KOPT-K1 (cell line): ENCODE measurements around the gene PHPT1.
A peak's percentile ranks its signal among the peaks of the same experiment; 100 is the strongest.
"Not testable (repeated sequence)": the region's sequence is repeated elsewhere in the genome, so short reads cannot be mapped to it uniquely, and the experiment has no call there.

Experiments used
- H3K27ac ChIP-seq: fragments of 200-600 bp; sonication (generic); 2 replicates; pipeline ENCODE4 v1.5.1; 2016; ENCODE audit warnings: antibody characterized with exemption, mild to moderate bottlenecking, low read depth, low read length; ENCODE audit not compliant: poor library complexity, severe bottlenecking
- H3K36me3 ChIP-seq: fragments of 200-600 bp; sonication (generic); 2 replicates; pipeline ENCODE4 v1.5.1; 2017; ENCODE audit warnings: antibody characterized with exemption, mild to moderate bottlenecking, low read length, moderate library complexity; ENCODE audit not compliant: insufficient read depth
- H3K9me3 ChIP-seq: fragments of 200-600 bp; sonication (generic); 2 replicates; pipeline ENCODE4 v1.5.1; 2017; ENCODE audit warnings: antibody characterized with exemption, low read length, mild to moderate bottlenecking; ENCODE audit not compliant: insufficient read depth, poor library complexity, severe bottlenecking

PHPT1 gene

DNA sequence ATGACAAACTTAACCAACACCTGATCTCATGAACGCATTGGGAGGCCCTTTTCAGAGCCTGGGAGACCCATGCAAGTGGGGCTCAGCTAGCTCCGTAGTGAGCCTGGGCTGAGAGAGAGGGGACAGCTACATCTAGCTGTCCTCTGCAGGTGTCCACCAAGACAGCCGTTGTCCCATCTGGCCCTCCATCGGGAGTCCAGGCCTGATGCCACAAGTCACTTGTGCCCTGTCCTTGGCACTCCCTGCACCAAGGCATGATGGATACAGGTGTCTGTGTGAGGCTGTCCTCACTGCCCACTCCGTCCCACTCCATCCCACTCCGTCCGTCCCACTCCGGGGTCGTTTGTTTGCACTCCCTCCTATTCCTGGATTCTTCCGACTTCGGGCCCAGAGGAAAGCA is 19.4 kb downstream of the PHPT1 start:
- Histone ChIP-seq H3K36me3 (peaks cover 7% of the 10 kb centered on the region), H3K9me3 (peaks cover 15% of the 10 kb centered on the region), H3K27ac (no peak overlapping the region)

DNA sequence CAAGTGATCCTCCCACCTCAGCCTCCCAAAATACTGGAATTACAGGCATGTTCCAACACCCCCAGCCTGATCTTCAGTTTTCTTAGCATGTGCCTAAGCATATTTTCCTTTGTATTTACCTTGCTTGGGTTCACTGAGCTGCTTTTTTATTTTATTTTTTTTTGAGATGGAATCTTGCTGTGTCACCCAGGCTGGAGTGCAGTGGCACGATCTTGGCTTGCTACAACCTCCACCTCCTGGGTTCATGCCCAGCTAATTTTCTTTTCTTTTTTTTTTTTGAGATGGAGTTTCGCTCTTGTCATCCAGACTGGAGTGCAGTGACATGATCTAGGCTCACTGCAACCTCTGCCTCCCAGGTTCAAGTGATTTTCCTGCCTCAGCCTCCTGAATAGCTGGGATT is 20.4 kb downstream of the PHPT1 start:
- peaks cover 15% of the 10 kb centered on the region for H3K9me3 ChIP-seq
- not testable (repeated sequence) for H3K27ac ChIP-seq, H3K36me3 ChIP-seq

DNA sequence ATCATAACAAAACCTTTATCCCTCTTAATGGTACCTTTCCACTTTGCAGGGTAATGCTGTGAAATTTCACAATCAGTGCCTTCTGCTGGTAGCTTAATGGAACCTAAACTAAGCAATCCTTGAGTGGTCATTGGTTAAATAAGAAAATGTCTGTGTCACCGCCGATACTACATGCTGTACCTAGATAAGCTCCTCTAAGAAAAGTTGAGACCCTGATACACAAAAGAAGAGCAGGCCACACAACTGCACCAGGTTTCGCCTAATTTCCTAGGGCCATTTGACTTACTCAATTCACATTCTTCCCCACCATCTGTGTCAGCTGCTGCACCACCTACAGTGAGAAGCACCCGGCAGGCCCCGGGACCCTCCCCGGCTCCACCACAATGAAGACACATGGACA is 25.9 kb downstream of the PHPT1 start:
- peaks cover 15% of the 10 kb centered on the region for H3K9me3 ChIP-seq
- H3K27ac ChIP-seq = no peak overlapping the region
- H3K36me3 ChIP-seq = no peaks in the 10 kb centered on the region

DNA sequence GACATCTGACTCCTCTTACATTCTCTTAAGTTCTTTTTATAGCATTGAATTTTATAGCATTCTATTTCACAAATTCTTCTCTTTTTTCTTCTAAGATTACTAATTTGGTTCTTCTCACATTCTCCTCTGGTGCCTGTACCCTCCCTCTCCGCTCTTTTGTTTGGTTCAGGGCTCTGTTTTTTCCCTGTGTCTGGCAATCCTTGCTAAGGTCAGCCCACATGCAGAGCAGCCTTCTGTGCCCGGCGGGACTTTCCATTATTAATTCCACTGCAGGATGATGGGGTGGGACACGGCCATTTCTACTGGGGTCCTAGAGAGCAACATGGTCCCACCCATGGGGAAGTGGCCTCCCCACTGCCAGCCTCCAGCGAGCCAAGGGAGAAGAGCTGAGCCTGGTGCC is 27.3 kb downstream of the PHPT1 start:
- no peaks in the 10 kb centered on the region for H3K36me3 ChIP-seq
- no peak overlapping the region for H3K27ac ChIP-seq
- peaks cover 15% of the 10 kb centered on the region for H3K9me3 ChIP-seq

DNA sequence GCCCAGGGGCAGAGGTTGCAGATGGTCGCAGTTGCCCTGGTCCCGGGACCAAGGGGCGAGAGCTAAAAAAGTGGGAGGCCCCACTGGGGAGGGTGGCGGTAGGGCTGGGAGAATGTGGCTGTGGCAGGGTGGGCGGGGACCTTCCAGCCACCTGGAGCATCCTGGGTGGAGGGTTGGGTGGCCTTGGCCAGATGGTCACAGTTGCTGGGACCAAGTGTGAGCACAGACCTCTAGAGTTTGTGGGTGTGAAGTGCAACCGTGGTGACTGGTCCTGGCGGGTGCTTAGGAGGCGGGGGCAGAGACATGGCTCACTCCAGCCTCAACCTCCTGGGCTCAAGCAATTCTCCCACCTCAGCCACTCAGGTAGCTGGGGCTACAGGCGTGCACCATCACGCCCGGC is 31.4 kb downstream of the PHPT1 start:
- no peak overlapping the region for H3K27ac ChIP-seq

DNA sequence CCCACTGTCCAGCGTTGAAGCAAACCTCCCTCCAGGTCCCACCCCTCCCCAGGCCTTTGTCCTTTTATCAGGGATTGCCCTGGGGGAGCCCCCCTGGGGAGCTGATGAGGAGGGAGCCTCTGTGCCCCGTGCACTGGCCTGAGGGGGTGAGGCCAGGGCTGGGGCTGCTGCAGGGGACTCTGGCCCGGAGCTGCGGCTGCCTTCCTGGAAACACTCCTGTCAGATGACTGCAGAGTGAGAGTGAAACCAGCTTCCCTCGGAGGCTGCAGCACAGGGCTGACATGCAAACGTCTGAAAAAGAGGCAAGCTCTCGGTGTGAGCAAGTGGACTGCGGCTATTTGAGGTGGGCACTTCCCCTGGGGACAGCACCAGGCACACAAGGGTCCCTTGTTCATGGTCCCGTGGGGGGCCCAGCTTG is 32.5 kb downstream of the PHPT1 start:
- H3K36me3 ChIP-seq = no peaks in the 10 kb centered on the region
- peak overlapping the region; percentile 61 for H3K27ac ChIP-seq
- H3K9me3 ChIP-seq = no peaks in the 10 kb centered on the region

More for the DNA sequence above, 31.4 kb downstream of the PHPT1 start:
- Histone ChIP-seq H3K36me3 (no peaks in the 10 kb centered on the region), H3K9me3 (no peaks in the 10 kb centered on the region)

DNA sequence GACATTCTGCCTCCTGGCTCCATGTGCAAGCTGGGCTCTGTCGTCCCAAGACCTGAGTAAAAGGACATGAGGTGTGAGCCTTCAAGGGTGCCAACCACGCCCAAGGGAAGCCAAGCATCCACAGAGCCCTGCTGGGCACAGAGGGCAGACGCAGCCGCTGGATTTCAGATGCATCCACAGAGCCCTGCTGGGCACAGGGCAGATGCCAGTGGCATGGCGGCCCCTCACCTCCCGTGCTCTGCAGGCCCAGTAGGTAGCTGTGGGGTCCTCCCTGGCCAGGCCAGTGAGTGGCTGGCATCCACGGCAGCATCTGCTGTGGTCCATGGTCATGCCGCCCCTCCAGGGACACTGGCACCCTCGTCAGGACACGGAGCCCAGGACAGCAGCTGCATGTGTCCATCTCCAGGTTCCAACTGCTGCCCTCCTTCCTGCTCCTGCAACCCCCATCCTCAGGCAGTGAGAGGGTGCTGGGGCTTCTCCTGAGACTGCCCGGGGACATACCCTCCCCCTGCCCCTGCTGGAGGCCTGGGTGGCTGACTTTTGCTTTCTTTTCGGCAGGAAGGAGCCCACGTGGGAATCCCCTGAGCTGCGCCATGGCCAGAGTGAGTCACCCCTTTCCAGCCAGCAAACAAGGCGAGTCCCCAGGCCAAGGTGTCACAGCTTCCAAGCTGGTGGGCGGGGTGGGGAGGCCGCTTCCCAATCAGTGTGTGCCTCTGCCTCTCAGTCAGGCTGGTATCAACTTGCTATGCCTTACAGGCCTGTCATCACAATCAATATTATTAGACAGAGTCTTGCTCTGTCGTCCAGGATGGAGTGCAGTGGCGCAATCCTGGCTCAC is 33.1 kb downstream of the PHPT1 start:
- Histone ChIP-seq H3K9me3 (no peaks in the 10 kb centered on the region), H3K36me3 (no peaks in the 10 kb centered on the region), H3K27ac (peak overlapping the region; percentile 61)

DNA sequence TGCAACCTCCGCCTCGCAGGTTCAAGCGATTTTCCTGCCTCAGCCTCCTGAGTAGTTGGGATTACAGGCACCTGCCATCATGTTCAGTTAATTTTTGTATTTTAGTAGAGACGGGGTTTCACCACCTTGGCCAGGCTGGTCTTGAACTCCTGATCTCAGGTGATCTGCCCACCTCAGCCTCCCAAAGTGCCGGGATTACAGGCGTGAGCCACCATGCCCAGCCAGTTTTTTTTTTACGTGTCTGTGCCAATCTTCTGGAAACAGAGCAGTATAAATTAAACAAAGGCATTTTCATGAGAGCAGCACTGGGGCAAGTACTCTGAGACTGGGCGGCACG is 33.7 kb downstream of the PHPT1 start:
- H3K27ac ChIP-seq = peak overlapping the region; percentile 61
- H3K9me3 ChIP-seq, H3K36me3 ChIP-seq: not testable (repeated sequence)

DNA sequence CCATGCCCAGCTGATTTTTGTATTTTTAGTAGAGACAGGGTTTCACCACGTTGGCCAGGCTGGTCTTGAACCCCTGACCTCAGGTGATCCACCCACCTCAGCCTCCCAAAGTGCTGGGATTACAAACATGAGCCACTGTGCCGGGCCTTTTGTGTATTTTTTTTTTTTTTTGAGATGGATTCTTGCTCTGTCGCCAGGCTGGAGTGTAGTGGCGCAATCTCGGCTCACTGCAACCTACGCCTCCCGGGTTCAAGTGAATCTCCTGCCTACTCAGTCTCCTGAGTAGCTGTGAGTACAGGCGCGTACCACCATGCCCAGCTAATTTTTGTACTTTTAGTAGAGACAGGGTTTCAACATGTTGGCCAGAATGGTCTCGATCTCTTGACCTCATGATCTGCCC is 34.5 kb downstream of the PHPT1 start:
- H3K27ac ChIP-seq, H3K36me3 ChIP-seq, H3K9me3 ChIP-seq: not testable (repeated sequence)

DNA sequence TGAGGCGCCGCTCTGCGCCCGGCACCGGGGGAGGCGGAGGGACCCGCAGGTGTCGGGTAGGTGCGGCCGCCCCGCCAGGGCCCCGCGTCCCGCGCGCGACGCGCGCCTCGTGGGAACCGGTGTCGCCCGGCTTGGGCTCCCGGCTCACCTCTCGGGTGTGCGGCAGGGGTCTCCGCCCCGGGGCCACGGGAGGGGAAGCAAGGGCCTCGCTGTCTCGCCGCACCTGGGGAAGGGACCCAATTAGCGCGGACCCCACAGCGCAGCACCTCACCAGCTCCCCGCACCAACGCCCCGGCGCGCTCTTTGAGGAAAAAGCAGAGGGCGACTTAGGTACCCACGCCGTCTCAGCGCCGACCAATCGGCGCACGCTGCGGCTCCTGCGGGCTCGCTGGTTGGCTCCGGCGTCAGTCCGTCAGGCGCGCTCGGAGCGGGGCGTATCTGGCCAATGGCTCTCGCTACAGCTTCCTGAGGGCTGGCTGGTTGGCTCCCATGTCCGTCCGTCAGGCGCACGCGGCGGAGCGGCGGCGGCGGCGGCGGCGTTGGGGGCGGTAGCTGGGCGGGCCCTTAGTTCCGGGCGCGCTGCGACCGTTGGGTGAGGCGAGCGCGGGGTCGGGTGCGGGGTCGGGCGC is 36.9 kb downstream of the PHPT1 start, which contains the start of gene TRAF2:
TSS of gene TRAF2 (plus strand) at position 567 of the 629 bp plus-strand sequence. CDS start 12,225 bp downstream, outside the sequence.
- Histone ChIP-seq H3K9me3 (no peaks in the 10 kb centered on the region), H3K36me3 (peaks cover 18% of the 10 kb centered on the region), H3K27ac (peak within 1 kb of the TSS; percentile 91)

DNA sequence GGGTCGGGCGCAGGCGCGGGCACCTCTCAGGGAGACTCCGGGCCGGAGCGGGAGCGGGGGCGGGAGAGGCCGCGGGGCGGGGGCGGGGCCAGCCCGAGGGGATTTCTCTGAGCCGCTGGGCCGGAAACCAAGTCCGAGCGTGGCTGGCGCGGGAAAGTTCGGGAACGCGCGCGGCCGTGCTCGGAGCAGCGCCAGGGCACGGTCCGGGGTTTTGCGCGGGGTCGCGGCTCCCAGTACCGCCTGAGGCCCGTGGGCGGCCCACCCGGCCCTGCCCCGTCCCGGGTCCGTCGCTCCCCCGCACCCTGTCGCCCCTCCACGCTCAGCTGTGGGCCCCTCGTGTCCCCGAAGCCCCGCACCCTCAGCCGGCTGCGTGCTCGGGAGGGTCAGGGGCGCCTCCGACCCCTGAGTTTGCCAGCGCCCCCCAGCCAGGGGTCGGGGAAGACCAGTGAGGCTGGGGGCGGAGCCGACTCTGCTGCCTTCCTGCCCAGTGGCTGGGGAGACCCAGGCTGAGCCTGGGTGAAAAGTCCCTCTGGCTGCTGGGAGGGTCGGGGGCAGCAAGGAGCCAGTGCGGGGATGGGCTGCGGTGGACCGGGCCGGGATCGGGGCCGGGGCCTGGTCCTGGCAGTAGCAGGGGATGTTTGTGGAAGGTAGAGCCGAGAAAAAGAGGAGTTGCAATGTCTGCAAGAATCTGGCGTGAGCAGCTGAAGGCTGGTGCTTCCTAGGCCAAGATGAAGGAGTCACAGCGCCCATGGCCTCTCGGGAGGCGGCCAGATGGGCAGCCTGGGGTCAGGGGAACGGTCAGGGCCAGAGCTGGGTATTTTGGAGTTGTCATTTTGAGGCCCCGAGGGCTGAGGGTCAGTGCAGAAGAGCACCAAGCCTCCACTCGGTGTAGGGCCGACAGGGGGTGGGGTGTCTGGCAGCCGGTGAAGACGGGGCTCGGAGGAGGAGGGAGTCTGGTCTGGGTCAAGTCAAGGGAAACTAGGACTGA is 37.7 kb downstream of the PHPT1 start:
- Histone ChIP-seq H3K27ac (peak overlapping the region; percentile 91), H3K36me3 (peaks cover 26% of the 10 kb centered on the region), H3K9me3 (no peaks in the 10 kb centered on the region)

DNA sequence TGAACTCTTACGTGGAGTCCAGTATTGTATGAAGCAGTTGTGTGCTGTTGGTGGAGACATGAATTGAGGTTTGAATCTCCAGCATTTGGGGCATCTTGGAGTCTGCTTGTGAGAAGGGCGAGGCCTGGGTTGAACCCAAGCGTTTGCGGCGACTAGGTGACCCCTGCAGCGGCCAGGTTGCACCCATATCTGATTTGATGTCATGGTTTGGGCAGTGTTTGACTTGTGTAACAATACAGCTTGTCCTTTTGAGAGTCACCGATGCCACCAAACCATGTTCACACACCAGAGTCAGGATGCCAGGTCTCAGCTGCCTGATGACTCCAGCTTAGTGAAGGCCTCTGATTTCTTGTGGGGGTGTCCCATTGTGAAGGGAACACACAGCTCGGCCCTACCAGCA is 39.2 kb downstream of the PHPT1 start:
- Histone ChIP-seq H3K36me3 (peaks cover 37% of the 10 kb centered on the region), H3K9me3 (no peaks in the 10 kb centered on the region), H3K27ac (no peak overlapping the region)

DNA sequence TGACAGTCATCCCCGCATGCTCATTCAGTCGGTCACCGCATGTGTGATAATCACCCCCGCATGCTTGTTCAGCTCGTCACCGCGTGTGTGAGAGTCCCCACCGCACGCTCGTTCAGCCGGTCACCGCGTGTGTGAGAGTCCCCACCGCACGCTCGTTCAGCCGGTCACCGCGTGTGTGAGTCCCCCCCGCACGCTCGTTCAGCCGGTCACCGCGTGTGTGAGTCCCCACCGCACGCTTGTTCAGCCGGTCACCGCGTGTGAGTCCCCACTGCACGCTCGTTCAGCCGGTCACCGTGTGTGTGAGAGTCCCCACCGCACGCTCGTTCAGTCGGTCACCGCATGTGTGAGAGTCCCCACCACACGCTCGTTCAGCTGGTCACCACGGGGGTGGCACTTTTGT is 40.6 kb downstream of the PHPT1 start:
- Histone ChIP-seq H3K27ac (no peak overlapping the region), H3K36me3 (peaks cover 45% of the 10 kb centered on the region), H3K9me3 (no peaks in the 10 kb centered on the region)

DNA sequence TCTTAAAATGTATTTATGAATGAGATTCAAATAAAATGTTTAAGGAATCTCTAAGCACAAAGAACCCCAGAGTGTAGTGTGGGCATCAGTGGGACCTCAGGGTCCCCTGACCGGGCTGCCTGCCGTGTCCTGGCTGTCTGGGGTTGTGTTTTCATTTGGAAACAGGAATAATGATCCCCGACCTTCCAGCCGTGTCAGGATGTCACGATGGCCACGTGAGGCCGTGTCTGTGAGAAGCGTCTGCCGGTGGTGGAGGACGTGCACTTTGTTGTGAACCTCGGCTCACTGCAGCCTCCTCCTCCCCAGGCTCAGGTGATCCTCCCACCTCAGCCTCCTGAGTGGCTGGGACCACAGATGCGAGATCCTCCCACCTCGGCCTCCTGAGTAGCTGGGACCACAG is 41.5 kb downstream of the PHPT1 start:
- no peak overlapping the region for H3K27ac ChIP-seq
- H3K36me3 ChIP-seq = peaks cover 52% of the 10 kb centered on the region

DNA sequence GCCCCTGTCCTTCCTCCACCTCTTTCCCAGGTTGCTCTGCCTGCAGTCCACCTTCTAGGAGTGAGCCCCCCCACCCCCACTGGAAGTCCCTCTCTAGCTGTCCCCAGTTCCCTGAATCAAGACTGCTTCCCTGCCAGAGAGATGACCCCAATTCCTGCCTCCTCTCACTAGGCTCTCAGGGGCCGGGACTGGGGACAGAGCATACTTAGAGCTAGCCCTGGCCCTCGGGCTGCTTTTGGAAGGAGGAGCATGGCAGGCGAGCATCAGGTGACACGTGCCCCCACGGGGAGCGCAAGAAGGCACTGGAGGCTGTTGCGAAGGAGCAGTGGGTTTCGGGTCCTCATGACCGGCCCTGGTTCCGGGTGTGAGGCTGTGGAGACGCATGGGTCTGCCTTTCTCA is 46.8 kb downstream of the PHPT1 start:
- no peak overlapping the region for H3K27ac ChIP-seq
- H3K36me3 ChIP-seq = peaks cover 66% of the 10 kb centered on the region
- no peaks in the 10 kb centered on the region for H3K9me3 ChIP-seq

More for the DNA sequence above, 41.5 kb downstream of the PHPT1 start:
- H3K9me3 ChIP-seq = no peaks in the 10 kb centered on the region
